Measurements from ENCODE around the gene HELZ. TPM values are rescaled to one million over a fixed set of nuclear protein-coding genes. Genes with fewer than 3 reads are reported as not detected.
"Not testable (repeated sequence)": the region's sequence is repeated elsewhere in the genome, so short reads cannot be mapped to it uniquely, and the experiment has no call there.

The HELZ gene
- total and polyA plus RNA-seq, 2 donors from 2014 or later, result 2.8 to 58.8 TPM

DNA sequence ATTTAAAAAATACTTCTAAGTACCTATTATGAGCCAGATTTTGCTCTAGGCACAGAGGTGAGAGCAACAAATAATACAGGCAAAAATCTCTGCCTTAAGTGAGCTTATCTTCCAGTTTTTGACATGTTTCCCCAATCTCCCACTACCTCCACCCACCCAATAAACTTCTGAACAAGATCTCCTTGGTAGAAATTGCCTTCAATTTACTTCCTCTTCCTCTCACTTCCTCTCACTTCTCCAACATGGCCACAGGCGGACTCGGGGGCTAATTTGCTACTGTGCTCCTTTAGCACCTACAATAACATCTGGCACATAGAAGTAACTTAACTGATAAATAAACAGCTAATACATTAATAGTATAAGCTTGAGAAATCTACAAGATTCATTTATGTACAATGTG is 118.0 kb downstream of the HELZ start:
- H3K9ac ChIP-seq (ENCODE audit: low read length in 3 of 3), result no peak overlapping the region
- TF ChIP-seq, protein P1, sequence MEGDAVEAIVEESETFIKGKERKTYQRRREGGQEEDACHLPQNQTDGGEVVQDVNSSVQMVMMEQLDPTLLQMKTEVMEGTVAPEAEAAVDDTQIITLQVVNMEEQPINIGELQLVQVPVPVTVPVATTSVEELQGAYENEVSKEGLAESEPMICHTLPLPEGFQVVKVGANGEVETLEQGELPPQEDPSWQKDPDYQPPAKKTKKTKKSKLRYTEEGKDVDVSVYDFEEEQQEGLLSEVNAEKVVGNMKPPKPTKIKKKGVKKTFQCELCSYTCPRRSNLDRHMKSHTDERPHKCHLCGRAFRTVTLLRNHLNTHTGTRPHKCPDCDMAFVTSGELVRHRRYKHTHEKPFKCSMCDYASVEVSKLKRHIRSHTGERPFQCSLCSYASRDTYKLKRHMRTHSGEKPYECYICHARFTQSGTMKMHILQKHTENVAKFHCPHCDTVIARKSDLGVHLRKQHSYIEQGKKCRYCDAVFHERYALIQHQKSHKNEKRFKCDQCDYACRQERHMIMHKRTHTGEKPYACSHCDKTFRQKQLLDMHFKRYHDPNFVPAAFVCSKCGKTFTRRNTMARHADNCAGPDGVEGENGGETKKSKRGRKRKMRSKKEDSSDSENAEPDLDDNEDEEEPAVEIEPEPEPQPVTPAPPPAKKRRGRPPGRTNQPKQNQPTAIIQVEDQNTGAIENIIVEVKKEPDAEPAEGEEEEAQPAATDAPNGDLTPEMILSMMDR (IDR thresholded peaks at IDR 0.05; ENCODE audit: borderline replicate concordance, extremely low read depth, insufficient read depth), result no peak
- H3K27me3 ChIP-seq (ENCODE audit: control insufficient read depth, insufficient read depth, low read length), result no peaks in the 10 kb centered on the region
- H3K4me1 ChIP-seq (ENCODE audit: control insufficient read depth in 2 of 3, insufficient read depth in 2 of 3, low read depth in 1 of 3, low read length in 3 of 3), result no peaks in the 10 kb centered on the region
- H3K9me3 ChIP-seq (ENCODE audit: control insufficient read depth in 2 of 3, insufficient read depth in 1 of 3, low read length in 3 of 3), result no peaks in the 10 kb centered on the region
- H3K4me3 ChIP-seq (ENCODE audit: low read length in 3 of 3), result no peak overlapping the region
- FAIRE-seq, result no peak
- no peak overlapping the region for H3K27ac ChIP-seq (ENCODE audit: low read depth in 2 of 2, low read length in 2 of 2)
- H3K36me3 ChIP-seq (ENCODE audit: control insufficient read depth in 2 of 3, insufficient read depth in 3 of 3, low read length in 3 of 3), result peaks cover 0 to 8% (median 2%) of the 10 kb centered on the region in 3 donors
- intact Hi-C loops (cut with DNase I), result no loop called here
- no peak for DNase-seq

DNA sequence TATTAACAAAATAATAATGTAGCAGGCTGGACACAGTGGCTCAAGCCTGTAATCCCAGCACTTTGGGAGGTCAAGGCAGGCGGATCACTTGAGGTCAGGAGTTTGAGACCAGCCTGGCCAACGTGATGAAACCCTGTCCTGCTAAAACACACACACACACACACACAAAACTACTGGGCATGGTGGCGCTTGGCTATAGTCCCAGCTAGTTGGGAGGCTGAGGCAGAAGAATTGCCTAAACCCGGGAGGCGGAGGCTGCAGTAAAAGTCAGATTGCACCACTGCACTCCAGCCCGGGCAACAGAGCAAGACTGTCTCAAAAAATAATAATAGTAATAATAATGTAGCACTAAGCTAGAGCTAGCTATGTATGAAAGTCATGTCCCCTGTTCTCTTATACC is 118.5 kb downstream of the HELZ start:
- DNase-seq; H3K36me3 ChIP-seq (ENCODE audit: control insufficient read depth in 2 of 3, insufficient read depth in 3 of 3, low read length in 3 of 3); FAIRE-seq; H3K27ac ChIP-seq (ENCODE audit: low read depth in 2 of 2, low read length in 2 of 2); H3K27me3 ChIP-seq (ENCODE audit: control insufficient read depth, insufficient read depth, low read length); H3K9me3 ChIP-seq (ENCODE audit: control insufficient read depth in 2 of 3, insufficient read depth in 1 of 3, low read length in 3 of 3); H3K4me1 ChIP-seq (ENCODE audit: control insufficient read depth in 2 of 3, insufficient read depth in 2 of 3, low read depth in 1 of 3, low read length in 3 of 3); H3K9ac ChIP-seq (ENCODE audit: low read length in 3 of 3); intact Hi-C loops (cut with DNase I); H3K4me3 ChIP-seq (ENCODE audit: low read length in 3 of 3): not testable (repeated sequence)

DNA sequence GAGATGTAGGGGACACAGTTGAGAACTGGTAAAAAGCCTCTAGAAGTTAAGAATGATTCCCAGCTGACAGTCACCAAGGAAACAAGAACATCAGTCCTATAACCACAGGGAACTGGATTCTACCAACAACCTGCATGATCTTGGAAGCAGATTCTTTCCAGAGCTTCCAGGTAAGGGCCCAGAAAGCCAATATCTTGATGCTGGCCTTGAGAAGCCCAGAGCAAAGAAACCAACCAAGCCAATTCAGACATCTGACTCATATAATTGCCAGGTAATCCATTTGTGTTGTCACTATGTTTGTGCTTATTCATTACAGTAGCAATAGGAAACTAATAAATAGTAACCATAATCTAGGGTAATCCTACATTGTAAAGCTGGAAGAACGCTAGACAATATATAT is 119.1 kb downstream of the HELZ start:
- TF ChIP-seq, protein P1 (IDR thresholded peaks at IDR 0.05; ENCODE audit: borderline replicate concordance, extremely low read depth, insufficient read depth), result no peak
- no peak overlapping the region for H3K27ac ChIP-seq (ENCODE audit: low read depth in 2 of 2, low read length in 2 of 2)
- intact Hi-C loops (cut with DNase I), result no loop called here
- peaks cover 0 to 8% (median 2%) of the 10 kb centered on the region in 3 donors for H3K36me3 ChIP-seq (ENCODE audit: control insufficient read depth in 2 of 3, insufficient read depth in 3 of 3, low read length in 3 of 3)
- DNase-seq (no peak), FAIRE-seq (no peak)
- no peaks in the 10 kb centered on the region for H3K4me1 ChIP-seq (ENCODE audit: control insufficient read depth in 2 of 3, insufficient read depth in 2 of 3, low read depth in 1 of 3, low read length in 3 of 3)
- H3K9me3 ChIP-seq (ENCODE audit: control insufficient read depth in 2 of 3, insufficient read depth in 1 of 3, low read length in 3 of 3), result no peaks in the 10 kb centered on the region
- H3K9ac ChIP-seq (ENCODE audit: low read length in 3 of 3), result no peak overlapping the region
- H3K4me3 ChIP-seq (ENCODE audit: low read length in 3 of 3), result no peak overlapping the region
- H3K27me3 ChIP-seq (ENCODE audit: control insufficient read depth, insufficient read depth, low read length), result no peaks in the 10 kb centered on the region

DNA sequence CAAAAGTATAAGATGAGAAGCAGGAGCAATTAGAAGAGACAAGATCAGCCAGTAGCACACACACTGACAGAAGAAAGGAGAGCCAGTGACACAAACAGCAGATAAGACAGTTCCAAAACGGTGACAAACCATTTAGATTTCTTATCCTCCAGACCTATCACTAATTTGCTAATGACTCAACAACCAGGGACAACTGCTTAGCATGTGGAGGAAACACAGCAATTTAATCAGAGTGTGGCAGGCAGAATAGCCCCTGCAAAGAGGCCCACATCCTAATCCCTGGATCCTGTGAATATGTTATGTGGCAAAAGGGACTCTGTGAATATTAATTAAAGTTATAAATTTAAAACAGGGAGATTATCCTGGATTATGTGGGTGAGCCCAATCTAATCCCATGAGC is 119.6 kb downstream of the HELZ start:
- H3K27me3 ChIP-seq (ENCODE audit: control insufficient read depth, insufficient read depth, low read length), result no peaks in the 10 kb centered on the region
- DNase-seq (no peak), FAIRE-seq (no peak)
- no peak overlapping the region for H3K9ac ChIP-seq (ENCODE audit: low read length in 3 of 3)
- peaks cover 2 to 8% (median 4%) of the 10 kb centered on the region in 3 donors for H3K36me3 ChIP-seq (ENCODE audit: control insufficient read depth in 2 of 3, insufficient read depth in 3 of 3, low read length in 3 of 3)
- H3K9me3 ChIP-seq (ENCODE audit: control insufficient read depth in 2 of 3, insufficient read depth in 1 of 3, low read length in 3 of 3), result peaks cover 0 to under 1% (median 0%) of the 10 kb centered on the region in 3 donors
- no peak overlapping the region for H3K27ac ChIP-seq (ENCODE audit: low read depth in 2 of 2, low read length in 2 of 2)
- no peaks in the 10 kb centered on the region for H3K4me1 ChIP-seq (ENCODE audit: control insufficient read depth in 2 of 3, insufficient read depth in 2 of 3, low read depth in 1 of 3, low read length in 3 of 3)
- H3K4me3 ChIP-seq (ENCODE audit: low read length in 3 of 3), result no peak overlapping the region
- intact Hi-C loops (cut with DNase I), result no loop called here
- TF ChIP-seq, protein P1 (IDR thresholded peaks at IDR 0.05; ENCODE audit: borderline replicate concordance, extremely low read depth, insufficient read depth), result no peak

All from kidney (tissue), 14 donors.